GM20000 (cell line): ENCODE data around the gene CDON.
"Not testable (repeated sequence)": the region's sequence is repeated elsewhere in the genome, so short reads cannot be mapped to it uniquely, and the experiment has no call there.

Experiments used
- DNase-seq: peaks from one replicate; pipeline ENCODE4 v3.0.0; 2012; ENCODE audit warnings: low spot score
- CTCF ChIP-seq: IDR thresholded peaks from 2 replicates; pipeline ENCODE4 v1.5.1; 2012; ENCODE audit warnings: mild to moderate bottlenecking, control low read depth; ENCODE audit errors: extremely low read depth, missing control alignments

The CDON gene

GRCh38 chr11:126039485-126040271 is 23.0 kb downstream of the CDON start:
- no peak for TF ChIP-seq CTCF
- DNase-seq, result no peak

- DNase-seq, result no peak
- TF ChIP-seq CTCF, result no peak
These were observed 26.9 kb downstream of the CDON start for GRCh38 chr11:126035718-126036117.

- TF ChIP-seq CTCF, result no peak
- no peak for DNase-seq
These were observed 27.7 kb downstream of the CDON start for GRCh38 chr11:126034933-126035425.

GRCh38 chr11:126034039-126034932 is 28.4 kb downstream of the CDON start:
- TF ChIP-seq CTCF, result no peak
- no peak for DNase-seq

- TF ChIP-seq CTCF, result no peak
- DNase-seq, result no peak
These were observed 30.3 kb downstream of the CDON start for GRCh38 chr11:126032375-126032774.

- no peak for DNase-seq
- no peak for TF ChIP-seq CTCF
These were observed 32.9 kb downstream of the CDON start for GRCh38 chr11:126029805-126030204.

GRCh38 chr11:126029237-126029636 is 33.4 kb downstream of the CDON start:
- DNase-seq, result no peak
- no peak for TF ChIP-seq CTCF

GRCh38 chr11:126028534-126028933 is 34.1 kb downstream of the CDON start:
- DNase-seq, result not testable (repeated sequence)
